ENCODE data around the gene PTPRM.

The PTPRM gene

DNA sequence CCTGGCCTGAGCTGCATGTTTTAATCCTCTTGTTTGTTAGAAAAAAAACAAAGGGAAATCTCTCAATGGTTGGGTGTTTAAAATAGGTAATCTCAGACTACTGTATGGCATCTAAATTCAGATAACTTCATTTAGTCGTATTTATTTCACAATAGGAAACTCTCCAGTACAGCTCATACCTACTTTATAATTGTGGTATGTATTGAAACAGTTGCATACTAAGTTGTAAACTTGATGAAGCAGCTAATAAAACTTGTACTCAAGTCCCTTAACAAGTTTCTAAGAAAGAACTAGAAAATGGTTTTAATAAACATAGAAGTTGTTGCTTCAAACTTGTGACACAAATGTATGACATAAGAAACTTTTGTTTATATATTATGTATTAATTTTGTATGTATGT is 334.5 kb downstream of the PTPRM start:
- DNase-seq (ENCODE audit: low read depth, low spot score): no peak
- H3K4me1 ChIP-seq (ENCODE audit: insufficient read depth, insufficient read length): no peaks in the 10 kb centered on the region
- no peaks in the 10 kb centered on the region for H3K27me3 ChIP-seq (ENCODE audit: insufficient read depth, insufficient read length)
- no peaks in the 10 kb centered on the region for H3K9me3 ChIP-seq (ENCODE audit: insufficient read depth, low read length)
- no peak overlapping the region for H3K9ac ChIP-seq (ENCODE audit: insufficient read length, low read depth)
- H3K4me3 ChIP-seq (ENCODE audit: insufficient read length, low read depth): no peak overlapping the region
- H3K36me3 ChIP-seq (ENCODE audit: insufficient read depth, insufficient read length, low read length): no peaks in the 10 kb centered on the region
- no peak for TF ChIP-seq SUZ12 (IDR thresholded peaks at IDR 0.05; ENCODE audit: extremely low read depth, insufficient read depth, insufficient read length)
- TF ChIP-seq YY1 (IDR thresholded peaks at IDR 0.05; ENCODE audit: insufficient read depth, insufficient read length): no peak

GRCh38 chr18:7902399-7902839 is 335.3 kb downstream of the PTPRM start:
- Histone ChIP-seq H3K9me3 (ENCODE audit: insufficient read depth, low read length) (no peaks in the 10 kb centered on the region), H3K4me1 (ENCODE audit: insufficient read depth, insufficient read length) (no peaks in the 10 kb centered on the region), H3K9ac (ENCODE audit: insufficient read length, low read depth) (no peak overlapping the region), H3K36me3 (ENCODE audit: insufficient read depth, insufficient read length, low read length) (no peaks in the 10 kb centered on the region), H3K4me3 (ENCODE audit: insufficient read length, low read depth) (no peak overlapping the region), H3K27me3 (ENCODE audit: insufficient read depth, insufficient read length) (no peaks in the 10 kb centered on the region)
- no peak for DNase-seq (ENCODE audit: low read depth, low spot score)
- no peak for TF ChIP-seq SUZ12 (IDR thresholded peaks at IDR 0.05; ENCODE audit: extremely low read depth, insufficient read depth, insufficient read length)
- no peak for TF ChIP-seq YY1 (IDR thresholded peaks at IDR 0.05; ENCODE audit: insufficient read depth, insufficient read length)
- TF ChIP-seq ZNF274 (IDR thresholded peaks at IDR 0.05; ENCODE audit: low read depth, low read length): no peak

GRCh38 chr18:7904529-7904928 is 337.4 kb downstream of the PTPRM start:
- no peaks in the 10 kb centered on the region for H3K27me3 ChIP-seq (ENCODE audit: insufficient read depth, insufficient read length)
- H3K36me3 ChIP-seq (ENCODE audit: insufficient read depth, insufficient read length, low read length): no peaks in the 10 kb centered on the region
- no peak for TF ChIP-seq YY1 (IDR thresholded peaks at IDR 0.05; ENCODE audit: insufficient read depth, insufficient read length)
- TF ChIP-seq SUZ12 (IDR thresholded peaks at IDR 0.05; ENCODE audit: extremely low read depth, insufficient read depth, insufficient read length): no peak
- no peak for TF ChIP-seq ZNF274 (IDR thresholded peaks at IDR 0.05; ENCODE audit: low read depth, low read length)
- no peaks in the 10 kb centered on the region for H3K9me3 ChIP-seq (ENCODE audit: insufficient read depth, low read length)
- H3K4me3 ChIP-seq (ENCODE audit: insufficient read length, low read depth): no peak overlapping the region
- H3K9ac ChIP-seq (ENCODE audit: insufficient read length, low read depth): no peak overlapping the region
- H3K4me1 ChIP-seq (ENCODE audit: insufficient read depth, insufficient read length): no peaks in the 10 kb centered on the region
- no peak for DNase-seq (ENCODE audit: low read depth, low spot score)

- Histone ChIP-seq H3K36me3 (ENCODE audit: insufficient read depth, insufficient read length, low read length) (no peaks in the 10 kb centered on the region), H3K27me3 (ENCODE audit: insufficient read depth, insufficient read length) (no peaks in the 10 kb centered on the region), H3K4me3 (ENCODE audit: insufficient read length, low read depth) (no peak overlapping the region), H3K9ac (ENCODE audit: insufficient read length, low read depth) (no peak overlapping the region), H3K4me1 (ENCODE audit: insufficient read depth, insufficient read length) (no peaks in the 10 kb centered on the region), H3K9me3 (ENCODE audit: insufficient read depth, low read length) (no peaks in the 10 kb centered on the region)
- no peak for DNase-seq (ENCODE audit: low read depth, low spot score)
- TF ChIP-seq ZNF274 (IDR thresholded peaks at IDR 0.05; ENCODE audit: low read depth, low read length) (no peak), YY1 (IDR thresholded peaks at IDR 0.05; ENCODE audit: insufficient read depth, insufficient read length) (no peak), SUZ12 (IDR thresholded peaks at IDR 0.05; ENCODE audit: extremely low read depth, insufficient read depth, insufficient read length) (no peak)
Observed at GRCh38 chr18:7908681-7909299, 341.7 kb downstream of the PTPRM start.

GRCh38 chr18:7914834-7915670 is 347.9 kb downstream of the PTPRM start:
- Histone ChIP-seq H3K27me3 (ENCODE audit: insufficient read depth, insufficient read length) (no peaks in the 10 kb centered on the region), H3K36me3 (ENCODE audit: insufficient read depth, insufficient read length, low read length) (no peaks in the 10 kb centered on the region), H3K9me3 (ENCODE audit: insufficient read depth, low read length) (no peaks in the 10 kb centered on the region), H3K4me3 (ENCODE audit: insufficient read length, low read depth) (no peak overlapping the region), H3K9ac (ENCODE audit: insufficient read length, low read depth) (no peak overlapping the region), H3K4me1 (ENCODE audit: insufficient read depth, insufficient read length) (no peaks in the 10 kb centered on the region)
- TF ChIP-seq ZNF274 (IDR thresholded peaks at IDR 0.05; ENCODE audit: low read depth, low read length): no peak
- TF ChIP-seq SUZ12 (IDR thresholded peaks at IDR 0.05; ENCODE audit: extremely low read depth, insufficient read depth, insufficient read length): no peak
- no peak for TF ChIP-seq YY1 (IDR thresholded peaks at IDR 0.05; ENCODE audit: insufficient read depth, insufficient read length)
- DNase-seq (ENCODE audit: low read depth, low spot score): no peak

DNA sequence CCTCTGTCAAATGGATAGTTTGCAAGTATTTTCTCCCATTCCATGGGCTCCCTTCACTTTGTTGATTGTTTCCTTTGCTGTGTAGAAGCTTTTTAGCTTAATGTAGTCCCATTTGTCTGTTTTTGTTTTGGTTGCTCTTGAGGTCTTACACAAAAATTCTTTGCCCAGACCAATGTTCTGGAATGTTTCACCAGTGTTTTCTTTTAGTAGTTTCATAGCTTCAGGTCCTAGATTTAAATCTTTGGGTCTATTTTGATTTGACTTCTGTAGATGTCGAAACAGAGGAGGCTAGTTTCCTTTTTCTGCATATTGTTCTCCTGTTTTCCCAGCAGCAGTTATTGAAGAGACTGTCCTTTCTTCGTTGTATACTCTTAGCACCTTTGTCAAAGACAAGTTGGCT is 351.6 kb downstream of the PTPRM start:
- no peak overlapping the region for H3K4me3 ChIP-seq (ENCODE audit: insufficient read length, low read depth)
- TF ChIP-seq YY1 (IDR thresholded peaks at IDR 0.05; ENCODE audit: insufficient read depth, insufficient read length) (no peak), ZNF274 (IDR thresholded peaks at IDR 0.05; ENCODE audit: low read depth, low read length) (no peak), SUZ12 (IDR thresholded peaks at IDR 0.05; ENCODE audit: extremely low read depth, insufficient read depth, insufficient read length) (no peak)
- no peak for DNase-seq (ENCODE audit: low read depth, low spot score)
- no peaks in the 10 kb centered on the region for H3K27me3 ChIP-seq (ENCODE audit: insufficient read depth, insufficient read length)
- no peak overlapping the region for H3K9ac ChIP-seq (ENCODE audit: insufficient read length, low read depth)
- no peaks in the 10 kb centered on the region for H3K9me3 ChIP-seq (ENCODE audit: insufficient read depth, low read length)
- H3K4me1 ChIP-seq (ENCODE audit: insufficient read depth, insufficient read length): no peaks in the 10 kb centered on the region
- no peaks in the 10 kb centered on the region for H3K36me3 ChIP-seq (ENCODE audit: insufficient read depth, insufficient read length, low read length)

DNA sequence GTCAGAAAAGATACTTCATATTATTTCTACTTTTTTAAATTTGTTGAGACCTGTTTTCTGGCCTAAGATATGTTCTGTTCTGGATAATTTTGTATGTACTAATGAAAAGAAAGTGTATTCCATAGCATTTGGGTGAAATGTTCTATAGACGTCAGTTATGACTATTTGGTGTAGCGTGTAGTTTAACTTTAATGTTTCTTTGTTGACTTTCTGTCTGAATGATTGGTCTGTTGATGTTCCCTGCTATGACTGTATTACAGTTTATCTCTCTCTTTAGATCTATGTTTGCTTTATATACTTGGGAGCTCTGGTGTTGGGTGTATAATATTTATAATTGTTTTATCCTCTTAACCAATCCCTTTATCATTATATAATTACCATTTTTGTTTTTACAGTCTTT is 352.4 kb downstream of the PTPRM start:
- DNase-seq (ENCODE audit: low read depth, low spot score): no peak
- Histone ChIP-seq H3K4me3 (ENCODE audit: insufficient read length, low read depth) (no peak overlapping the region), H3K36me3 (ENCODE audit: insufficient read depth, insufficient read length, low read length) (no peaks in the 10 kb centered on the region), H3K9ac (ENCODE audit: insufficient read length, low read depth) (no peak overlapping the region), H3K4me1 (ENCODE audit: insufficient read depth, insufficient read length) (no peaks in the 10 kb centered on the region), H3K9me3 (ENCODE audit: insufficient read depth, low read length) (no peaks in the 10 kb centered on the region), H3K27me3 (ENCODE audit: insufficient read depth, insufficient read length) (no peaks in the 10 kb centered on the region)
- no peak for TF ChIP-seq ZNF274 (IDR thresholded peaks at IDR 0.05; ENCODE audit: low read depth, low read length)
- TF ChIP-seq SUZ12 (IDR thresholded peaks at IDR 0.05; ENCODE audit: extremely low read depth, insufficient read depth, insufficient read length): no peak
- no peak for TF ChIP-seq YY1 (IDR thresholded peaks at IDR 0.05; ENCODE audit: insufficient read depth, insufficient read length)
